Stimulated activated CD4-positive, alpha-beta T cell treated with anti-CD3 and anti-CD28 coated beads, TNF-alpha, amount 100 ng/mL, for 4 hours (primary cell): Measurements from ENCODE around the gene AHSA1.
"Not testable (repeated sequence)": the region's sequence is repeated elsewhere in the genome, so short reads cannot be mapped to it uniquely, and the experiment has no call there.

ENCODE experiments used
- DNase-seq, 3 experiments: peaks; one replicate each; pipeline ENCODE4 v3.0.0-alpha.2; 2020; ENCODE audit warnings: low read depth in 3 of 3

The AHSA1 gene

GRCh38 chr14:77457522-77458248 is at the start of gene AHSA1, which contains the start of gene VIPAS39:
AHSA1 (plus strand) TSS chr14:77458093; CDS start chr14:77458190, 97 bp downstream.
VIPAS39 (minus strand) TSS chr14:77457601; CDS start chr14:77454102, 3,499 bp downstream.
- DNase-seq = peak; percentile 73 to 87 (median 86)

- DNase-seq = no peak
These were observed 48.8 kb upstream of the AHSA1 start for GRCh38 chr14:77409131-77409533.

- DNase-seq = not testable (repeated sequence)
These were observed 42.4 kb upstream of the AHSA1 start for GRCh38 chr14:77415403-77416030.

GRCh38 chr14:77416098-77416497 is 41.8 kb upstream of the AHSA1 start:
- not testable (repeated sequence) for DNase-seq

GRCh38 chr14:77416836-77417235 is 41.1 kb upstream of the AHSA1 start:
- DNase-seq = no peak

GRCh38 chr14:77421201-77421600 is 36.7 kb upstream of the AHSA1 start:
- no peak for DNase-seq

- DNase-seq = no peak
These were observed 34.5 kb upstream of the AHSA1 start, which contains the start of gene NOXRED1 for GRCh38 chr14:77423423-77423822. NOXRED1 (minus strand) TSS chr14:77423523; CDS start chr14:77422889, 634 bp downstream.

- no peak for DNase-seq
These were observed 33.0 kb upstream of the AHSA1 start for GRCh38 chr14:77424862-77425261.

GRCh38 chr14:77426396-77426795 is 31.5 kb upstream of the AHSA1 start:
- DNase-seq = no peak

- no peak for DNase-seq
These were observed 21.9 kb upstream of the AHSA1 start for GRCh38 chr14:77436042-77436441.

GRCh38 chr14:77438596-77438995 is 19.3 kb upstream of the AHSA1 start:
- no peak for DNase-seq

- DNase-seq = no peak
These were observed 18.0 kb upstream of the AHSA1 start for GRCh38 chr14:77439861-77440260.

- no peak for DNase-seq
These were observed 15.7 kb upstream of the AHSA1 start for GRCh38 chr14:77442196-77442595.

GRCh38 chr14:77455966-77456640 is 1.8 kb upstream of the AHSA1 start:
- no peak for DNase-seq

- DNase-seq = no peak
These were observed 775 bp upstream of the AHSA1 start for GRCh38 chr14:77457115-77457521.

GRCh38 chr14:77458249-77458950 is 507 bp downstream of the AHSA1 start:
- DNase-seq = peak in 2 of 3 experiments; percentile 10 to 22

GRCh38 chr14:77459072-77459723 is 1.3 kb downstream of the AHSA1 start:
- peak in 2 of 3 experiments; percentile 28 to 31 for DNase-seq

- DNase-seq = no peak
These were observed 9.9 kb downstream of the AHSA1 start for GRCh38 chr14:77467801-77468200.

- no peak for DNase-seq
These were observed 11.2 kb downstream of the AHSA1 start for GRCh38 chr14:77469067-77469505.

GRCh38 chr14:77469539-77469938 is 11.6 kb downstream of the AHSA1 start:
- no peak for DNase-seq

- no peak for DNase-seq
These were observed 12.5 kb downstream of the AHSA1 start for GRCh38 chr14:77470224-77470870.
